Tibial nerve (tissue), 4 donors: ENCODE data around the gene NFKBIE. TPM values are rescaled to one million over a fixed set of nuclear protein-coding genes. Genes with fewer than 3 reads are reported as not detected.

ENCODE experiments used
- DNase-seq, 2 donors: peaks; one replicate each; pipeline ENCODE4 v3.0.0-alpha.2; 2019; ENCODE audit warnings: low spot score in 2 of 2
- H3K27ac ChIP-seq, 4 donors: fragments of 200-600 bp; sonication (generic) in 3 of 4; one replicate each; pipeline ENCODE4 v1.5.1; 2017 to 2019; ENCODE audit warnings: mild to moderate bottlenecking in 1 of 4
- H3K27me3 ChIP-seq, 2 donors: fragments of 200-600 bp; sonication (generic) in 1 of 2; one replicate each; pipeline versions ENCODE4 v1.5.1 to v1.6.0; 2017 to 2019
- H3K36me3 ChIP-seq, 3 donors: fragments of 200-600 bp; sonication (generic); one replicate each; pipeline ENCODE4 v1.5.1; 2018 to 2019
- H3K4me1 ChIP-seq, 4 donors: fragments of 200-600 bp; sonication (generic) in 3 of 4; one replicate each; pipeline ENCODE4 v1.5.1; 2017 to 2019
- H3K4me3 ChIP-seq, 4 donors: fragments of 200-600 bp; sonication (generic) in 3 of 4; one replicate each; pipeline ENCODE4 v1.5.1; 2017 to 2019; ENCODE audit warnings: mild to moderate bottlenecking in 1 of 4, moderate library complexity in 1 of 4
- H3K9me3 ChIP-seq, 4 donors: fragments of 200-600 bp; sonication (generic) in 3 of 4; one replicate each; pipeline ENCODE4 v1.5.1; 2017 to 2019
- CTCF ChIP-seq, 5 experiments: fragments of 200-600 bp in 3 of 5; fragments of 450-650 bp in 2 of 5; sonication (generic) in 3 of 5; IDR thresholded peaks; one replicate each; pipeline ENCODE4 v1.5.1; 2016 to 2019; ENCODE audit warnings: antibody characterized with exemption in 5 of 5, mild to moderate bottlenecking in 3 of 5, moderate library complexity in 2 of 5
- EP300 ChIP-seq, 2 donors: sonication (generic); formaldehyde crosslinking; IDR thresholded peaks; one replicate each; pipeline ENCODE4 v1.6.1; 2017; ENCODE audit warnings: antibody characterized with exemption in 2 of 2, mild to moderate bottlenecking in 1 of 2
- POLR2A ChIP-seq, 2 donors: fragments of 450-650 bp; IDR thresholded peaks; one replicate each; pipeline ENCODE4 v1.6.1; 2017; ENCODE audit warnings: antibody characterized with exemption in 2 of 2, mild to moderate bottlenecking in 2 of 2, moderate library complexity in 2 of 2
- WGBS, 2 donors: methylation state at CpG; one replicate each; pipeline ENCODE4 v1.1.5; 2018; 5-methylcytosine and 5-hydroxymethylcytosine counted together
- total RNA-seq, 4 donors: library from RNA; depleted of rRNA; stranded (reverse); fragments of >200 nt; gene quantifications; one replicate each; pipeline ENCODE4 v1.1.0, GENCODE V29; 2016

Gene NFKBIE
- total RNA-seq, 4 donors from 2014 or later = 12.7 to 20.7 (median 16.0) TPM

DNA sequence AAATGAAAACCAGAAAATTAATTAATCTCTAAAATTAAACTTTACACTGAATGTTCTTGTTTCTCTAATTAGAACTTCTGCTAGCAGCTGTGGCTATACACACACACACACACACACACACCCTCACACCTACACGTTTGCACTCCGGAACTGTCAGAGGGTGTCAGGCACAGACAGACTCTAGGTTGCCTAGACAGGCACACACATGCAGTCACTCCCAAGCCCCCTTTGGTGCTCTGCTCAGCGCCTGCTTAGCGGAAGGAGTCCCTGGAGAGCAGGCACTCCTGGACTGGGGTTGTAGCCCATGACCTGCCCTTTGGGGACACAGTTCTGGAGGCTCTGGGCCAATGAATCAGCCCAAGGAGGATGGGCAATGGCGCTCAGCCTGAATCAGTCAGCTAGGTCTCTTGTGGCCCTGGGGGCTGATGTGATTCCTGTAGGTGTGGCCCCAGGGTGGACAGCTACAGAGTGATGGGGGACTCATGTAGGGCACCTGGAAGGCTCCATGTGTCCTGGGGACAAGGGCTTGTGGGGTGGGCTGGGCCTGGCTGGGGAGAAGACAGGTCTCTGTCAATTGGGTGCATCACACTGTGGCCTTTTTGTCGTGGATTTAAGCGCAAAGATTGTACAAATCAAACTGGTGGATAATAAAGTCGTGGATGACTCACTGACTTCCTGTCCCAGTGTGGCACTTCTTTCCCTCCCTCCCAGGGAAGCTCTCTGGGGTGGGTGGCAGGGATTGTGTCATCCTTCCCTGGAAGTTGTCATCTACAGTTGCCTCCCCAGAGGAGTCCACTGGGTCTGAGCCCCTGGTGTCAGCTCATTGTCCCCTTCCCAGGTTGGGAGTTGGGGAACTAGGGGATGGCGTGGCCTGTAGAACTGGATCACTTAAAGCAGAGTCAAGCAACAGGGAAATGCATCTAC lies 13.7 kb upstream of the NFKBIE start:
- peaks cover 0 to 37% of the 10 kb centered on the region in 2 donors for H3K27me3 ChIP-seq
- TF ChIP-seq CTCF (IDR thresholded peaks at IDR 0.05) = no peak
- TF ChIP-seq POLR2A (IDR thresholded peaks at IDR 0.05) = no peak
- no peak for TF ChIP-seq EP300 (IDR thresholded peaks at IDR 0.05)
- H3K27ac ChIP-seq = no peak overlapping the region

GRCh38 chr6:44278315-44278714 lies 13.0 kb upstream of the NFKBIE start:
- H3K4me3 ChIP-seq = no peak overlapping the region
- H3K4me1 ChIP-seq = peaks cover 0 to 13% (median 5%) of the 10 kb centered on the region in 4 donors
- H3K9me3 ChIP-seq = no peaks in the 10 kb centered on the region
- TF ChIP-seq CTCF (IDR thresholded peaks at IDR 0.05) (no peak), EP300 (IDR thresholded peaks at IDR 0.05) (no peak), POLR2A (IDR thresholded peaks at IDR 0.05) (no peak)
- 58 to 73% methylated on average over 3 of the region's 3 CpGs for WGBS, 2 donors
- H3K27me3 ChIP-seq = peaks cover 0 to 45% of the 10 kb centered on the region in 2 donors
- peaks cover 0 to 6% (median 0%) of the 10 kb centered on the region in 3 donors for H3K36me3 ChIP-seq
- no peak for DNase-seq
- no peak overlapping the region for H3K27ac ChIP-seq

More for the DNA sequence above, 13.7 kb upstream of the NFKBIE start:
- 61 to 70% methylated on average over 9 of the region's 9 CpGs for WGBS, 2 donors
- Histone ChIP-seq H3K4me3 (no peak overlapping the region), H3K9me3 (no peaks in the 10 kb centered on the region), H3K36me3 (peaks cover 0 to 6% (median 0%) of the 10 kb centered on the region in 3 donors), H3K4me1 (peaks cover 0 to 13% (median 5%) of the 10 kb centered on the region in 4 donors)
- no peak for DNase-seq

DNA sequence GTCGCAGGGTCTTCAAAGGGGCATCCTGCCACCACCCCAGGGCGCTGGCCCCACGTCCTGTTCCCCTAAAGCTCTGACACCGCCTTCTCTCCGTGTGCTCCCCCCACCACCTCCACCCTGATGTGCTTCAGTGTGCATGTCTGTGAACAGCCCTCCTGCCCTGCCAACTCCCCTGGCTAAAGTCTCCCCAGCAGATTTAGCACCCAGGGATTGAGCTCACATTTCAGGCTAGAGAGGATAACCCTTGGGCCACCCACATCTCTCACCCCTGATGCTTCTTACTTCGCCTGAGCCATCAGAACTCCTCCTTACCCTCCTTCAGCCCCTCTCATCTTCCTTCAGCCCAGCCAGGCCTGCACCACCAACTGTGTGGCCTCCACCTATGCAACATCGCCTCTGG lies 12.4 kb upstream of the NFKBIE start:
- 70 to 79% methylated on average over 7 of the region's 7 CpGs for WGBS, 2 donors
- Histone ChIP-seq H3K27ac (no peak overlapping the region), H3K9me3 (no peaks in the 10 kb centered on the region), H3K36me3 (peaks cover 0 to 6% (median 0%) of the 10 kb centered on the region in 3 donors), H3K27me3 (peaks cover 0 to 50% of the 10 kb centered on the region in 2 donors), H3K4me3 (no peak overlapping the region), H3K4me1 (peaks cover 0 to 13% (median 5%) of the 10 kb centered on the region in 4 donors)
- DNase-seq = no peak
- TF ChIP-seq CTCF (IDR thresholded peaks at IDR 0.05) (no peak), POLR2A (IDR thresholded peaks at IDR 0.05) (no peak), EP300 (IDR thresholded peaks at IDR 0.05) (no peak)

DNA sequence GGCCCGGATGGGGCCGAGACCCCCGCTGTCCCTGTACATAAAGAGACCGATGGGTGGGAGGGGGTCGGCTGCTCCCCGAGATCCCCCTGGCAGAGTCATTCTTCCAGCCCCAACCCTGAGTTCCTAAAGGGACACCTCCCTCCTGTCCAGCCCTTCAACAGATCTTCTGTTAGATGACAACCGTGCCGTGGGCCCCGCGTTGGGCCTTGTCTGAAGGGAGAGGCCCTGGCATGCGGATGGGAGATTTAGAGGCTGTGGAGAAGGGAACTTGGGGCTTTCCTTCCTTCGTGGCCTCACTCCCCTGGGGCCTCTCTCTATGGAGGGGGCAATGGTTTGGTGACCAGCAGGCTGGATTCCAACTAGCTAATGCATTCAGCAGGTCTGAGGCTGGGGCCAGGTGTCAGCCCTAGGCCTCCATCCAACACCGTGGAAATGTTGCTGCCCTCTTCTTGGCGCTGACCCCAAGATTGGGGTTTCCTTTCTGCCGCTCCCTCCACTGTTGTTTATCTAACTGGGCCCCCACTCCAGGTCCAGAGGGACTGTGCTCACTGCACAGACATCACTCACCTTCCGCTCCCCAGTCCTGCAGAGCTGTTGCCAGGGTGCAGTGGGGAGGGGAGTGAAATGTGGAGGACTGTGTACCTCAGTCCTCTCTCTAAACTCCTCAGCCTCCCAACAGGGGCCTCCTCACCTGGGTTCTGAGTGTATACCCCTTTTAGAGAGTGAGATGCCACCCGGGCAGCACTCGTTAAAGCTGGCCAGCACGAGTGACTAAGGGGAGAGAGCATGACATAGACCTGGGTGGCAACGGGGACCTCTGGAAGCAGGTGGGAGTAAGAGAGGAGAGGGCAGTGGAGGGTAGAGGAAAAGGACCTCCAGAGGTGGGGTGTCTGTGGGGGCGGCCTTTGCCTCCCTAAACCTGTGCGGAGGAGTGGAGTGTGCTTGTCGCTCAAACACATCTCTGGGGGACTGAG lies 11.6 kb upstream of the NFKBIE start:
- H3K9me3 ChIP-seq = no peaks in the 10 kb centered on the region
- TF ChIP-seq POLR2A (IDR thresholded peaks at IDR 0.05) = no peak
- no peak for TF ChIP-seq CTCF (IDR thresholded peaks at IDR 0.05)
- TF ChIP-seq EP300 (IDR thresholded peaks at IDR 0.05) = no peak
- H3K27me3 ChIP-seq = peaks cover 0 to 58% of the 10 kb centered on the region in 2 donors
- no peak overlapping the region for H3K27ac ChIP-seq
- no peak for DNase-seq
- WGBS, 2 donors = 78 to 82% methylated on average over 23 of the region's 23 CpGs
- no peak overlapping the region for H3K4me3 ChIP-seq
- H3K4me1 ChIP-seq = peaks cover 0 to 13% (median 5%) of the 10 kb centered on the region in 4 donors
- no peaks in the 10 kb centered on the region for H3K36me3 ChIP-seq
